Subcutaneous abdominal adipose tissue (tissue), 5 donors: ENCODE measurements around the gene PIPOX.

Experiments
- H3K27ac ChIP-seq: one replicate; pipeline ENCODE4 v1.7.0; 2013; ENCODE audit warnings: low read depth, mild to moderate bottlenecking, inconsistent platforms, low read length, moderate library complexity
- H3K27me3 ChIP-seq, 5 donors: one replicate each; pipeline ENCODE4 v1.7.0; 2013; ENCODE audit warnings: low read length in 5 of 5, inconsistent platforms in 1 of 5; ENCODE audit not compliant: control insufficient read depth in 5 of 5, insufficient read depth in 4 of 5
- H3K36me3 ChIP-seq, 5 donors: one replicate each; pipeline ENCODE4 v1.7.0; 2013; ENCODE audit warnings: low read length in 5 of 5; ENCODE audit not compliant: control insufficient read depth in 5 of 5, insufficient read depth in 5 of 5
- H3K4me1 ChIP-seq, 5 donors: one replicate each; pipeline ENCODE4 v1.7.0; 2013; ENCODE audit warnings: low read length in 5 of 5, mild to moderate bottlenecking in 3 of 5, moderate library complexity in 1 of 5; ENCODE audit not compliant: control insufficient read depth in 5 of 5, insufficient read depth in 5 of 5
- H3K4me3 ChIP-seq, 5 donors: one replicate each; pipeline ENCODE4 v1.7.0; 2013; ENCODE audit warnings: low read length in 5 of 5, low read depth in 1 of 5
- H3K9ac ChIP-seq, 5 donors: one replicate each; pipeline ENCODE4 v1.7.0; 2013; ENCODE audit warnings: low read length in 5 of 5, mild to moderate bottlenecking in 4 of 5, moderate library complexity in 3 of 5
- H3K9me3 ChIP-seq, 5 donors: one replicate each; pipeline ENCODE4 v1.7.0; 2013; ENCODE audit warnings: low read length in 5 of 5; ENCODE audit not compliant: control insufficient read depth in 5 of 5
- donor health status: healthy.
- donor health status: healthy.
- donor health status: healthy.
- donor health status: healthy.
- donor health status: healthy.

PIPOX gene

DNA sequence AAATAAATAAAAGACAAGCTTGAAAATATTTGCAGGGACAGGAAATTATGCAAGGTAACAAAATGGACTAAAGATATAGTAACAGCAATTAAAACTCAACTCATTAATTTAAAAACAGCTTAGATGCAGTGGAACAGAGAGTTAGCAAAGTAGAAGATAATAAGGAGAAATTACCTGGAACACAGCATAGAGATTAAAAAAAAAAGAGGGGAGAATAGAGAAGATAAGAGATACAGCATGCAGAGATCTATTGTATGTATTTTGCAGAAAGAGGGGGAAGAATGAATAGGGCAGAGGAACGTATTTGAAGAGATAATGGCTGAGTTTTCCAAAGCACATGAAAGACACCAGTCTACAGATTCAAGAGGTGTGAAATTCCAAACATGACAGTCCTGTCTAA lies 8.4 kb upstream of the PIPOX start:
- H3K4me3 ChIP-seq = no peak overlapping the region
- peaks cover 5 to 24% (median 14%) of the 10 kb centered on the region in 5 donors for H3K9me3 ChIP-seq
- H3K27me3 ChIP-seq = peaks cover 16 to 47% (median 20%) of the 10 kb centered on the region in 5 donors
- no peak overlapping the region for H3K9ac ChIP-seq
- no peak overlapping the region for H3K27ac ChIP-seq
- peaks cover 0 to 3% (median 0%) of the 10 kb centered on the region in 5 donors for H3K4me1 ChIP-seq
- no peaks in the 10 kb centered on the region for H3K36me3 ChIP-seq

DNA sequence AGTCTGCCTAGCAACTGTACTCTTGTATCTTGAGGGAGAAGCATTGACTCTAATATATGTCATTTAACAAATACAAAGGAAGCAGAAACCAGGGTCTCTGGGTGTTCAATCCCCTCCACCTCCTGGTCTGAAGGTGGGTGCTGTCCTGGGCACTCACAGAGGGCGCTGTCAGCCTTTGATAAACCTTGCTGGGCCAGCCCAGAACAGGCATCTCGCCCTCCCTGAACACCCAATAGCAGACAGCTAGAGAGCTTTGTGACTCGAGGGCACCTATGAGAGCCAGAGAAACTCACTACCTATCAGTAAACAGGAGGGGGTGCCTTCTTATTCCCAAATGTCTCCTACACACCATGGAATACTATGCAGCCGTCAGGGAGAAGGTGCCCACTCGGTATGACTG lies 6.4 kb upstream of the PIPOX start:
- Histone ChIP-seq H3K4me3 (no peak overlapping the region), H3K9ac (no peak overlapping the region), H3K36me3 (no peaks in the 10 kb centered on the region), H3K4me1 (peaks cover 0 to 3% (median 0%) of the 10 kb centered on the region in 5 donors), H3K27ac (no peak overlapping the region), H3K27me3 (peaks cover 11 to 38% (median 17%) of the 10 kb centered on the region in 5 donors), H3K9me3 (peaks cover 5 to 24% (median 14%) of the 10 kb centered on the region in 5 donors)

DNA sequence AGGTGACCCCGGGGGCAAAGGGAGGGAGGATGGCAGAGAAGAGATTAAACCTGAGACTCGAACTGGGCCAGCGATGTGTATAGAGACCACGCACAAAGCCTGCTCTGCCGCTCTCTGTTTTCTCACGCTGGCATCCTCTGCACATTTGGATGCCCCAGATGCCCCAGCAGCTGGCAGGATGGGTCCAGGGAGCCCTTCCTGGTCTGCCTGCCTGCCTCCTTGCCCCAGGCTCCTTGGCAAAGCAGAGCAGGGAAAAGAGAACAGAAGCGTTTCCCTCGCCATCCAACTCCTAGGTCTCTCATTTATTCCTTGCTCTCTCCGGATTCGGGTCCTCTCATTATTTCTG lies 5.2 kb upstream of the PIPOX start:
- Histone ChIP-seq H3K27me3 (peaks cover 5 to 28% (median 8%) of the 10 kb centered on the region in 5 donors), H3K4me3 (no peak overlapping the region), H3K27ac (no peak overlapping the region), H3K9ac (no peak overlapping the region), H3K9me3 (peaks cover 5 to 24% (median 14%) of the 10 kb centered on the region in 5 donors), H3K4me1 (peaks cover 0 to 11% (median 7%) of the 10 kb centered on the region in 5 donors), H3K36me3 (no peaks in the 10 kb centered on the region)

DNA sequence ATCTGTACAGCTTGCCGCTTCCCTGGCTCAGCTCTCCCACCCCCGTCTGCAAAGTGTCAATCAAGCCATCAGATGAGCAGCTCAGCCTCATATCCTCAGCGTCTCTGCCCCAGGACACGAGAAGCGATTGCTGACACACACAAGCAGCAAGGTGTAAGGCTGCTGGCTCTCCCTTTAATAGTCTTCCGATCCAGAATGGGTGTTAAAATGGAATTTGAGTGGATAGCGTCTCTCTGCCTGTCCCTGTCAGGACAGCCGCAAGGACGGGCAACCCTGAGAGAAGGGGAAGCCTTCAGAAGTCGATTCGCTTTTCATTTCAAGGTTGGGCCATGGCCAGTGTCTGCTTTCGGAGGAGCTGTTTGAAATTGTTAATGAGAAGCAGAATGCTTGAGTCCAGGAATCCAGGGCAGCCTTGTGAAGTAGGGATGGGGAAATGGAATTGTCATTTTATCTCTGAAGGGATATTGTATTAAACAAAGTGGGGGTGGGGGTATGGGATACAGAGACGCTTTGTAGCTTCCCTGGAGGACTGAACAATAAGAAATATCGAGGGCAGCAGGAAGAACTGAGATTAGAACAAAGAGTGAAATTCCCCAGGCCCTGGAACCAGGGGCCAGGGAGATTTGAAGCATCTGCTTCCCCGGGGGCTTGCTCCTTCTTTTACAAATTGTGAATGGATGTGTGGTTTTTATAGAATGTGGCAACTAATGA lies 4.7 kb upstream of the PIPOX start:
- Histone ChIP-seq H3K4me1 (peaks cover 1 to 14% (median 12%) of the 10 kb centered on the region in 5 donors), H3K9ac (no peak overlapping the region), H3K9me3 (peaks cover 5 to 24% (median 14%) of the 10 kb centered on the region in 5 donors), H3K27me3 (peaks cover 5 to 24% (median 8%) of the 10 kb centered on the region in 5 donors), H3K36me3 (no peaks in the 10 kb centered on the region), H3K4me3 (no peak overlapping the region), H3K27ac (no peak overlapping the region)

- Histone ChIP-seq H3K9me3 (peaks cover 1 to 9% (median 5%) of the 10 kb centered on the region in 5 donors), H3K9ac (no peak overlapping the region), H3K27ac (no peak overlapping the region), H3K4me1 (peaks cover 1 to 28% (median 12%) of the 10 kb centered on the region in 5 donors), H3K27me3 (peaks cover 5 to 24% (median 8%) of the 10 kb centered on the region in 5 donors), H3K4me3 (no peak overlapping the region), H3K36me3 (no peaks in the 10 kb centered on the region)
Observed at GRCh38 chr17:29039764-29040598, 3.0 kb upstream of the PIPOX start.

DNA sequence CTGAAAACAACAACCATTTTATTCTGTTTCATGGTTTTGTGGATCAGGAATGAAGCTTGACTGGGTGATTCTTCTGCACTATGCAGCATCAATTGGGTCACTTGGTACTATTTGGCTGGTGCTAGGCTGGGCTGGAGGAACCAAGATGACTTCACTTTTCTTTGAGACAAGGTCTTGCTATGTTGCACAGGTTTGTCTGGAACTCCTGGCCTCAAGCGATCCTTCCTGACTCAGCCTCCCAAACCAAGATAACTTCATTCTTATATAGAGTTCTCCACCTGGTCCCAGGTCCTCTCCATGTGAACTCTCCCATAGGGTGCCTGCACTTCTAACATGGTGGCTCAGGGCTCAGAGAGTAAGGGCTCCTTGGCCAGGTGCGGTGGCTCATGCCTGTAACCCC lies 1.9 kb upstream of the PIPOX start:
- no peak overlapping the region for H3K9ac ChIP-seq
- H3K27ac ChIP-seq = no peak overlapping the region
- no peaks in the 10 kb centered on the region for H3K9me3 ChIP-seq
- no peak overlapping the region for H3K4me3 ChIP-seq
- peaks cover 5 to 22% (median 8%) of the 10 kb centered on the region in 5 donors for H3K27me3 ChIP-seq
- H3K4me1 ChIP-seq = peaks cover 1 to 35% (median 18%) of the 10 kb centered on the region in 5 donors
- H3K36me3 ChIP-seq = no peaks in the 10 kb centered on the region

GRCh38 chr17:29041571-29041970 lies 1.4 kb upstream of the PIPOX start:
- Histone ChIP-seq H3K4me1 (peaks cover 3 to 40% (median 22%) of the 10 kb centered on the region in 5 donors), H3K36me3 (no peaks in the 10 kb centered on the region), H3K27ac (no peak overlapping the region), H3K9me3 (no peaks in the 10 kb centered on the region), H3K4me3 (no peak overlapping the region), H3K9ac (no peak overlapping the region), H3K27me3 (peaks cover 5 to 24% (median 8%) of the 10 kb centered on the region in 5 donors)

- no peak overlapping the region for H3K9ac ChIP-seq
- H3K4me3 ChIP-seq = peak overlapping the region in 3 of 5 donors; percentile 23 to 32 (median 24)
- no peaks in the 10 kb centered on the region for H3K36me3 ChIP-seq
- no peaks in the 10 kb centered on the region for H3K9me3 ChIP-seq
- peaks cover 3 to 42% (median 22%) of the 10 kb centered on the region in 5 donors for H3K4me1 ChIP-seq
- no peak overlapping the region for H3K27ac ChIP-seq
- peaks cover 5 to 22% (median 8%) of the 10 kb centered on the region in 5 donors for H3K27me3 ChIP-seq
Observed at GRCh38 chr17:29042026-29042678, 789 bp upstream of the PIPOX start.

DNA sequence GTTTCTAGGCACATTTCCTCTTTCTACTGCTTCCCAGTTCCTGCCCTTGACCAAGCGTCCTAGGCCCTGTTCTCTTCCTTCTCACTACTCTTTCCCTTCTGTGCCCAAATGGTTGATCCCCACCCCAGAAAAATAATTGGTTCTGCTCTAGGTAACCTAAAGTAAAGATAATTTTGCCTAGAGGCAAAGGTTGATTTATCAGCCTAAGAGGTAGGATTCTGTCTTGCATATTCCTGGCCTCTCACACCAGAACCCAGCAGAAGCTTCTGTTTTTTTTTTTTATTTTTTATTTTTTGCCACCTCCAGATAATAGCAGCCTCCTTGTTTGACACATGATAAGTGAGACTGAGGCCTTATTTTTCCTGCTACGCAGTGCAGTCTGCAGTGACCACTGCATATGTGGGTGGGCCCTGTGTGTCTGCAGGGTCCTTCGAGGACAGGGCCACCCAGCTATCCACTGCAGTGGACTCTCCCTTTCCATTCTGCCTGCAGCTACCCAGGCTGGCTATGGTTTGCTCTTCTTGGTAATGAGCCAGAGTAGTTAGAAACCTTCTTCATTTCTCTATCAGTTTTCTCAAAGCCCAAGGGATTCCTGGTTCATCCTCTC lies 701 bp downstream of the PIPOX start:
- Histone ChIP-seq H3K4me3 (no peak overlapping the region), H3K9me3 (no peaks in the 10 kb centered on the region), H3K4me1 (peaks cover 3 to 42% (median 22%) of the 10 kb centered on the region in 5 donors), H3K27me3 (peaks cover 0 to 10% (median 1%) of the 10 kb centered on the region in 5 donors), H3K27ac (no peak overlapping the region), H3K36me3 (no peaks in the 10 kb centered on the region), H3K9ac (no peak overlapping the region)
